OCI-LY1 (cell line): ENCODE measurements around the gene IQSEC3.

Experiments
- H2AFZ ChIP-seq: fragments of 200-600 bp; sonication (generic), shearing (Covaris generic); 2 replicates; pipeline ENCODE4 v1.6.0; 2014; ENCODE audit warnings: antibody characterized with exemption, mild to moderate bottlenecking, low read length
- H3F3A ChIP-seq: fragments of 200-600 bp; sonication (generic), shearing (Covaris generic); 2 replicates; pipeline ENCODE4 v1.6.0; 2014; ENCODE audit warnings: mild to moderate bottlenecking, antibody characterized with exemption, low read length, moderate library complexity; ENCODE audit not compliant: insufficient read depth
- H3K27ac ChIP-seq: fragments of 200-600 bp; sonication (generic); 2 replicates; pipeline ENCODE4 v1.5.1; 2014; ENCODE audit warnings: low read length, mixed run types, mild to moderate bottlenecking, low read depth; ENCODE audit not compliant: poor library complexity, severe bottlenecking
- H3K27me3 ChIP-seq: fragments of 200-600 bp; sonication (generic); 2 replicates; pipeline ENCODE4 v1.6.0; 2014; ENCODE audit warnings: antibody characterized with exemption, mild to moderate bottlenecking, low read length, moderate library complexity; ENCODE audit not compliant: insufficient read depth
- H3K36me3 ChIP-seq: fragments of 200-600 bp; sonication (generic); 2 replicates; pipeline ENCODE4 v1.6.1; 2014; ENCODE audit warnings: mild to moderate bottlenecking, antibody characterized with exemption, low read length, moderate library complexity, mixed read lengths; ENCODE audit not compliant: insufficient read depth
- H3K4me1 ChIP-seq: fragments of 200-600 bp; sonication (generic); 2 replicates; pipeline ENCODE4 v1.5.1; 2014; ENCODE audit warnings: mild to moderate bottlenecking, low read length, moderate library complexity; ENCODE audit not compliant: insufficient read depth, severe bottlenecking
- H3K4me2 ChIP-seq: fragments of 200-600 bp; sonication (generic), shearing (Covaris generic); 2 replicates; pipeline ENCODE4 v1.6.1; 2014; ENCODE audit warnings: low read length
- H3K4me3 ChIP-seq: fragments of 200-600 bp; sonication (generic); 2 replicates; pipeline ENCODE4 v1.5.1; 2014; ENCODE audit warnings: low read length, low read depth, mild to moderate bottlenecking, mixed read lengths; ENCODE audit not compliant: poor library complexity, severe bottlenecking
- H3K79me2 ChIP-seq: fragments of 200-600 bp; shearing (Covaris generic); 2 replicates; pipeline ENCODE4 v1.6.1; 2016; ENCODE audit warnings: mixed run types, low read length, mixed read lengths; ENCODE audit not compliant: insufficient read depth
- H3K9ac ChIP-seq: fragments of 200-600 bp; sonication (generic), shearing (Covaris generic); 2 replicates; pipeline ENCODE4 v1.6.1; 2014; ENCODE audit warnings: mild to moderate bottlenecking, low read length, mixed read lengths
- H3K9me2 ChIP-seq: fragments of 200-600 bp; sonication (generic), shearing (Covaris generic); 2 replicates; pipeline ENCODE4 v1.6.1; 2014; ENCODE audit warnings: low read depth, mild to moderate bottlenecking, low read length, mixed read lengths
- H3K9me3 ChIP-seq: fragments of 200-600 bp; shearing (Covaris generic); 2 replicates; pipeline ENCODE4 v1.6.1; 2014; ENCODE audit warnings: low read length, mixed read lengths
- H4K20me1 ChIP-seq: fragments of 200-600 bp; sonication (generic), shearing (Covaris generic); 2 replicates; pipeline ENCODE4 v1.6.0; 2016; ENCODE audit warnings: mild to moderate bottlenecking, low read length; ENCODE audit not compliant: insufficient read depth
- EZH2 ChIP-seq: fragments of 200-600 bp; sonication (generic), shearing (Covaris generic); IDR thresholded peaks from 2 replicates; pipeline ENCODE4 v1.8.0; 2017; ENCODE audit warnings: borderline replicate concordance, mixed run types, mild to moderate bottlenecking, antibody characterized with exemption, low read length, moderate library complexity, mixed read lengths
- TF ChIP-seq, protein P1 (sequence below): fragments of 200-600 bp; sonication (generic), shearing (Covaris generic); IDR thresholded peaks from 2 replicates; pipeline ENCODE4 v1.5.1; 2017; ENCODE audit warnings: mild to moderate bottlenecking, antibody characterized with exemption, low read length, moderate library complexity, mixed read lengths

The IQSEC3 gene

DNA sequence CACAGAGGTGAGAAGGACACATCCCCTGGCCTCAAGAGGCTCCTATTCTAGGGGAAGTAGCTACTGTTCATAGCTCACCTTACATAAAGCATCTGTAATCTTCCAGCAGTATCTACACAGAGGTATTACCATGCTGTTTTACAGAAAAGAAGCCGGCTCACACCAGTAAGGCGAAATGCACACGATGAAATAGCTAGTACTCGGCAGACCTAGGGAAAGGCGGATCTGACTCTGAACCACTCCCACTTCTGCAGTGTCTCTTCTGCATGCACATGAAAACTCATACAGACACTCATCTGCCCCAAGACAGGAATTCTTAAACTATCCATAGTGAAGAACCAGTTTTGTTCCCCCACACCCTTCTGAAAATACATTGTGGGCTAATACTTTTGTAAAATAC is 73.6 kb downstream of the IQSEC3 start:
- H3K9ac ChIP-seq = no peak overlapping the region
- no peak overlapping the region for H3K4me2 ChIP-seq
- no peak for TF ChIP-seq EZH2
- TF ChIP-seq, protein P1, sequence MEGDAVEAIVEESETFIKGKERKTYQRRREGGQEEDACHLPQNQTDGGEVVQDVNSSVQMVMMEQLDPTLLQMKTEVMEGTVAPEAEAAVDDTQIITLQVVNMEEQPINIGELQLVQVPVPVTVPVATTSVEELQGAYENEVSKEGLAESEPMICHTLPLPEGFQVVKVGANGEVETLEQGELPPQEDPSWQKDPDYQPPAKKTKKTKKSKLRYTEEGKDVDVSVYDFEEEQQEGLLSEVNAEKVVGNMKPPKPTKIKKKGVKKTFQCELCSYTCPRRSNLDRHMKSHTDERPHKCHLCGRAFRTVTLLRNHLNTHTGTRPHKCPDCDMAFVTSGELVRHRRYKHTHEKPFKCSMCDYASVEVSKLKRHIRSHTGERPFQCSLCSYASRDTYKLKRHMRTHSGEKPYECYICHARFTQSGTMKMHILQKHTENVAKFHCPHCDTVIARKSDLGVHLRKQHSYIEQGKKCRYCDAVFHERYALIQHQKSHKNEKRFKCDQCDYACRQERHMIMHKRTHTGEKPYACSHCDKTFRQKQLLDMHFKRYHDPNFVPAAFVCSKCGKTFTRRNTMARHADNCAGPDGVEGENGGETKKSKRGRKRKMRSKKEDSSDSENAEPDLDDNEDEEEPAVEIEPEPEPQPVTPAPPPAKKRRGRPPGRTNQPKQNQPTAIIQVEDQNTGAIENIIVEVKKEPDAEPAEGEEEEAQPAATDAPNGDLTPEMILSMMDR = no peak
- H3K27ac ChIP-seq = no peak overlapping the region
- H3K79me2 ChIP-seq = no peaks in the 10 kb centered on the region
- H4K20me1 ChIP-seq = no peaks in the 10 kb centered on the region
- H3F3A ChIP-seq = no peaks in the 10 kb centered on the region
- H3K9me3 ChIP-seq = no peaks in the 10 kb centered on the region
- H3K27me3 ChIP-seq = peaks cover 22% of the 10 kb centered on the region; the same call in 1 of the 2 replicates
- H3K36me3 ChIP-seq = no peaks in the 10 kb centered on the region
- no peak overlapping the region for H3K4me3 ChIP-seq
- no peaks in the 10 kb centered on the region for H3K9me2 ChIP-seq
- no peak overlapping the region for H2AFZ ChIP-seq
- H3K4me1 ChIP-seq = no peaks in the 10 kb centered on the region

DNA sequence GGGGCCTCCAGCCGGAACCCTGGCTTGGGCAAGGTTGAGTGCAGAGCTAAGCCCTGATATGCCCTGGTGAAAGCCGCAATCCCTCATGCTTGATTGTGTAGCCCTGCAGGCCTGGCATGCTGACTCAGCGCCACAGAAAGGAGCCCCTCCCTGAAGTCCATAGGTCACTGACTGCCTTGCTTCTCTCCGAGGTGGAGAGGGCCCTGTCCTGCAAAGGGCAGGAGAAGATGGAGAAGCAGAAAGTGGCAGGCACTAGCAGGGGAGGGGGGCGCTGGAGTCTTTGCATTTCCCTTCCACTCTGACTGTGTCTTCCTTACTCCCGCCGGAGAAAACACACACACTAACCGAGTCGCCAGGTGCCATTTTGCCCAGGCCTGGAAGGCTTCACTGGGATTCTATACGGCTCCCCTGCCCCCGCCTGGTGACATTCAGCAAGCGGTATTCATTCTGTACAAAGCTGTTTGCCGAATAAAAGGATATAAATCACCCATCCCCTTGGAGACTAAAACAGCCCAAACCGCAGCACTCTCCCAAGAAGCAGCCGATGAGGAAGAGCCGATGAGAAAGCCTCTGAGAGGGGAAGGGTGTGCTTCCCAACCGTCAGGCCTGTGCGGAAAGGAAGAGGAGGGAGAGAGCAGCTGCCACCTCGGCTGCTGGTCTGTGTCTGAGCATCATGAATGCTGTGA is 77.5 kb downstream of the IQSEC3 start:
- Histone ChIP-seq H3K27me3 (peaks cover 27% of the 10 kb centered on the region; the same call in 1 of the 2 replicates), H3F3A (no peaks in the 10 kb centered on the region), H3K9me2 (no peaks in the 10 kb centered on the region), H2AFZ (no peak overlapping the region), H3K79me2 (no peaks in the 10 kb centered on the region), H3K4me1 (no peaks in the 10 kb centered on the region), H3K9ac (no peak overlapping the region), H3K4me3 (no peak overlapping the region), H3K36me3 (no peaks in the 10 kb centered on the region), H3K27ac (no peak overlapping the region), H4K20me1 (no peaks in the 10 kb centered on the region), H3K9me3 (no peaks in the 10 kb centered on the region), H3K4me2 (no peak overlapping the region)
- TF ChIP-seq, protein P1 = no peak
- no peak for TF ChIP-seq EZH2

DNA sequence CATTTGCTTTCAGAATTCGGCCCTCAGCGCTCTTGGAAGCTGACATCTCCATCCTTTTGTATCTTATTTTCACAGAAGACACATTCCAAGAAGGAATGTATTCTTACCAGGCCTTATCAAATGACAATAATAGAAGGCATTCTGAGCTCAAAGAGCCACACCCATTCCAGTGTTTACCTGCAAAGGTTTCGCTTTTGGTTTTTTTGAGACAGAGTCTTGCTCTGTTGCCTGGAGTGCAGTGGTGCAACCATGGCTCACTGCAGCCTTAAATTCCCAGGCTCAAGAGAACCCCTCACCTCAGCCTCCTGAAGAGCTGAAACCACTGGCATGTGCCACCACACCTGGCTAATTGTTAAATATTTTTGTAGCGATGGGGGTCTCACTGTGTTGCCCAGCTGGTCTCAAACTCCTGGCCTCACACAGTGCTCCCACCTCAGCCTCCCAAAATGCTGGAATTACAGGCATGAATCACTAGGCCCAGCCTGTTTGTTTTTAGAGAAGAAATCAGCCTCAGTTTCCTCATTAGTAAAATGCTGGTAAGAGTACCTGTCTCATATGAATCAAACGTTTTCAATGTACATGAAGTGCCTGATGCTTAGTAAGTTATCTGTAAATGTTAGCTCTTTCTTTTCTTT is 78.2 kb downstream of the IQSEC3 start:
- Histone ChIP-seq H3K9ac (no peak overlapping the region), H3F3A (no peaks in the 10 kb centered on the region), H3K36me3 (no peaks in the 10 kb centered on the region), H3K79me2 (no peaks in the 10 kb centered on the region), H3K27ac (no peak overlapping the region), H3K4me2 (no peak overlapping the region), H3K9me3 (no peaks in the 10 kb centered on the region), H4K20me1 (no peaks in the 10 kb centered on the region), H3K9me2 (no peaks in the 10 kb centered on the region), H2AFZ (no peak overlapping the region), H3K4me1 (no peaks in the 10 kb centered on the region), H3K27me3 (peaks cover 27% of the 10 kb centered on the region; the same call in 1 of the 2 replicates), H3K4me3 (no peak overlapping the region)
- TF ChIP-seq, protein P1 = no peak
- no peak for TF ChIP-seq EZH2
